Measurements from ENCODE around the gene NOP9.

DNA sequence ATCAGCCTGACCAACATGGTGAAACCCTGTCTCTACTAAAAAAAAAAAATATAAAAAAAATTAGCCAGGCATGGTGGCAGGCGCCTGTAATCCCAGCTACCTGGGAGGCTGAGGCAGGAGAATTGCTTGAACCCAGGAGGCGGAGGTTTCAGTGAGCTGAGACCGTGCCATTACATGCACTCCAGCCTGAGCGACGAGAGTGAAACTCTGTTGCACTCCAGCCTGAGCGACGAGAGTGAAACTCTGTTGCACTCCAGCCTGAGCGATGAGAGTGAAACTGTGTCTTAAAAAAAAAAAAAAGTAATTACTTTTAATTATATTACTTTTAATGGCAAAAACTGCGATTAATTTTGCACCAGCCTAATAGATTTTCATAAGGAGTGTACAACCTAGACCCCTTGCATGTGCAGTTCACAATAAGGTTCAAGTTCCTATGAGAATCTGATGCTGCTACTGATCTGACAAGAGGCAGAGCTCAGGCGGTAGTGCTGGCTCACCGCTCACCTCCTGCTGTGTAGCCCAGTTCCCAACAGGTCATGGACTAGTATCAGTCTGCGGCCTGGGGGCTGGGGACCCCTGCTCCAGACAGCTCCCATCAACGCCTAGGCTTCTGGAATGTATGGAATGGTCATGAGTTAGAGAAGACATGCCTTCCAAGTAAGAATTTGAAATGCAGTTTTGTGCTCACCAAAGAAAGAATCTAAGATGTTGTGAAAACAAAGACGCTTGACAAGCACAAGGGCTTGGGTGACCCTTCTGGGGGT is 21.7 kb downstream of the NOP9 start:
- TF ChIP-seq EZH2phosphoT487 (IDR thresholded peaks at IDR 0.05; ENCODE audit: insufficient read depth, low read depth) (no peak), EZH2 (IDR thresholded peaks at IDR 0.05; ENCODE audit: insufficient read depth, poor library complexity, severe bottlenecking) (no peak)

All from GM23248 (cell line).